ENCODE data around the gene RMND5A. TPM values are rescaled to one million over a fixed set of nuclear protein-coding genes. Genes with fewer than 3 reads are reported as not detected.
"Not testable (repeated sequence)": the region's sequence is repeated elsewhere in the genome, so short reads cannot be mapped to it uniquely, and the experiment has no call there.

The RMND5A gene
- total and polyA plus RNA-seq, 5 donors from 2014 or later, result 13.5 to 27.6 (median 15.8) TPM

DNA sequence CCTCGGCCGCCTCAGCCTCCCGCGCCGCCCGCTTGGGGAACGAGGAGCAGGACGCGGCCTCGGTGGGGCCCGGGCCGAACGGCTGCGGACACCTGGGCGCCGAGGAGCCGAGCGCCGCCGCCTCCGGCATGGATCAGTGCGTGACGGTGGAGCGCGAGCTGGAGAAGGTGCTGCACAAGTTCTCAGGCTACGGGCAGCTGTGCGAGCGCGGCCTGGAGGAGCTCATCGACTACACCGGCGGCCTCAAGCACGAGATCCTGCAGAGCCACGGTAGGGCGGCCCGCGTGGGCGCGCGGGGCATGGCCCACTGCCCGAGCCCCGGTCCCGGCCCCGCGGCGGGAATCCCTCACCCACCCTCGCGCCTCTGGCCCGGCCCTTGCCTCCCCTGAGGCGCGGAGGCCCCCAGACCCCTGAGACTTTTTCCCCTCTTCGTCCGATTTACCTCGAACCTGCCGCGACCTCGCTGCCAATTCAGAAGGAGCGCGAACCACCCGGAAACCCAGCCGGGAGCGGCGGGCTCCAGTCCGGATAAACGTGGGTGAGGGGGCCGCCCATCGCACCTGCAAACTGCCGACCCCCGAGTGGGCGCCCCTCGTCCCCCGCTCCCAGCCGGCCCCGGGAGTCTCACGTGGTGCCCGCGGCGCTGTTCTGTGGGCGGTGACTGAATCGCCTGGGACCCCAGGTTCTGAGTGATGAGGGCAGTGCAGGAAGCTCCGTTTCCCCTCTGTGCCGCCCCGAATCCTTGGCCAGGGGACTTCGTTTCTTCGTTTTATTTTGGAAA is 639 bp downstream of the RMND5A start:
- not testable (repeated sequence) for H3K9me3 ChIP-seq (ENCODE audit: control insufficient read depth in 2 of 2, low read length in 2 of 2); H3K36me3 ChIP-seq (ENCODE audit: control insufficient read depth, insufficient read depth, low read length); H3K27me3 ChIP-seq (ENCODE audit: control insufficient read depth, insufficient read depth, low read length); H3K27ac Mint-ChIP-seq; H3K9me3 Mint-ChIP-seq; H3K4me1 ChIP-seq (ENCODE audit: control insufficient read depth, insufficient read depth, low read length, poor library complexity, severe bottlenecking); H3K27me3 Mint-ChIP-seq; H3K36me3 Mint-ChIP-seq
- peak overlapping the region; percentile 77 for H3K27ac ChIP-seq (ENCODE audit: insufficient read depth, low read length, poor library complexity, severe bottlenecking)
- peak overlapping the region; percentile 88 to 94 (median 90) for H3K4me3 Mint-ChIP-seq
- ATAC-seq (ENCODE audit: low read depth in 2 of 2) (peak; percentile 17 to 26), DNase-seq (peak in 2 of 3 donors; percentile 35 to 60)
- peak overlapping the region; percentile 85 for H3K4me3 ChIP-seq (ENCODE audit: low read depth, low read length)
- peaks cover 0 to 11% (median 5%) of the 10 kb centered on the region in 4 donors for H3K4me1 Mint-ChIP-seq

DNA sequence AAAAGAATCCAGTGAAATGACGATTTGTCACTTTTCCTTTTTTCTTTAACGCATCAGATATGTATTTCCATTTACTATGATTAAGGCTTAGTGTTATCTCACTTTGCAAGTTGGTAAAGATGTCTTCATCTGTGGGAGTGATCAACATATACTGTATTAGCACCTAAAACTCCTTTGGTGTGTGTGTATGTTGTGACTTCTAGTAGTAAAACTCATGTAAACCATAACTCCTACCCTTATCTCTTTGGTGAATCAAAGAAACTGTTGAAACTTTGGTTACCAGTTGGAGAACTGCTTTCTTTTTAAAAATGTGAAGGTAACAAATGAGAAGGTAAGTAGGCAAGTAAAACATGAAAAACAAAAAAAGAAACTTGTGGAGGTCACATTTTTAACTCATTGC is 5.6 kb downstream of the RMND5A start:
- not testable (repeated sequence) for ATAC-seq (ENCODE audit: low read depth in 2 of 2); H3K27ac Mint-ChIP-seq; DNase-seq; H3K9me3 Mint-ChIP-seq; H3K4me3 Mint-ChIP-seq; H3K27me3 ChIP-seq (ENCODE audit: control insufficient read depth, insufficient read depth, low read length); H3K9me3 ChIP-seq (ENCODE audit: control insufficient read depth in 2 of 2, low read length in 2 of 2); H3K36me3 ChIP-seq (ENCODE audit: control insufficient read depth, insufficient read depth, low read length); H3K4me1 ChIP-seq (ENCODE audit: control insufficient read depth, insufficient read depth, low read length, poor library complexity, severe bottlenecking); H3K27me3 Mint-ChIP-seq; H3K4me3 ChIP-seq (ENCODE audit: low read depth, low read length); H3K36me3 Mint-ChIP-seq; H3K27ac ChIP-seq (ENCODE audit: insufficient read depth, low read length, poor library complexity, severe bottlenecking)
- H3K4me1 Mint-ChIP-seq, result peaks cover 6 to 11% (median 6%) of the 10 kb centered on the region in 4 donors

DNA sequence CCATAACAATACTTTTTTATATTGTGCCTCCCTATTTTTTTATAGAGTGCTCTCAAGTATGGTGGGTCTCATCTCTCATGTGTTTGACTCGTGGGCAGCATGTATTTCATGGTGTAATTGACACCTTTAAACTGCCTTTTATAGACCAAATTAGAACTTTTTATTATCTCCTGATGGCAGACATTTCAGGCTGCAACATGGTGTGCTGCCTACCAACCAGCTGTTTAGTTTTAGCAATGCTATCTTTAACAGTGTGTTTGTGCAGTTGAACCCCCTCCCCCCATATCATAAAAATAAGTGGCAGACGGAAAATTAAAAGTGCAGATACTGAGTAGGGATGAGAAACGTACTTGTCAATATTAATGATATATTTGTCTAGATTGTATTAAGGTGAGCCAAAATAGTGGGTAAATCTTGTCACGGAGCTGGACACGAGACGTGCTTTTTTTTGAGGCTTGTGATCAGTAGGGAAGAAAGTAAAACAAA is 12.0 kb downstream of the RMND5A start:
- not testable (repeated sequence) for H3K27me3 Mint-ChIP-seq; DNase-seq; H3K9me3 ChIP-seq (ENCODE audit: control insufficient read depth in 2 of 2, low read length in 2 of 2); ATAC-seq (ENCODE audit: low read depth in 2 of 2); H3K27ac Mint-ChIP-seq; H3K9me3 Mint-ChIP-seq; H3K4me1 ChIP-seq (ENCODE audit: control insufficient read depth, insufficient read depth, low read length, poor library complexity, severe bottlenecking); H3K27ac ChIP-seq (ENCODE audit: insufficient read depth, low read length, poor library complexity, severe bottlenecking); H3K36me3 Mint-ChIP-seq; H3K27me3 ChIP-seq (ENCODE audit: control insufficient read depth, insufficient read depth, low read length); H3K4me1 Mint-ChIP-seq; H3K4me3 Mint-ChIP-seq; H3K36me3 ChIP-seq (ENCODE audit: control insufficient read depth, insufficient read depth, low read length); H3K4me3 ChIP-seq (ENCODE audit: low read depth, low read length)

DNA sequence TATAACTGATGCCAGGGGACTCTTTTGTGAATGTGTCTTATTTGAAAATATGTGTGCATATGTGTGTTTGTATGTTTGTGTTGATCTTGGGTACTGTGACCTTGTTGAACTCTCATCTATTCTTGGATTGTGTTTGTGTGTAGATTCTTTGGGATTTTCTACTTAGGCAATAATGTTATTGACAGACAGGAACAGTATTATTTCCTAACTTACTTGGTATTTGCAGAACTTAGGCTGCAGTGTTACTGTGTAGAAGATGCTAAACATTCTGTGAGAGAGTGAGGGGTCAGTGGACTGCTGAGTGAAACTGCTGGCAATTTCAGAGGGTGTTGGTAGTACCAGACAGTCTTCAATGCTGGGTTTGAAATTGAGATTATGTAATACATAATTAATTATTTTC is 12.7 kb downstream of the RMND5A start:
- DNase-seq; H3K4me3 Mint-ChIP-seq; H3K36me3 ChIP-seq (ENCODE audit: control insufficient read depth, insufficient read depth, low read length); H3K9me3 ChIP-seq (ENCODE audit: control insufficient read depth in 2 of 2, low read length in 2 of 2); ATAC-seq (ENCODE audit: low read depth in 2 of 2); H3K27ac Mint-ChIP-seq; H3K4me3 ChIP-seq (ENCODE audit: low read depth, low read length); H3K4me1 Mint-ChIP-seq; H3K27me3 Mint-ChIP-seq; H3K9me3 Mint-ChIP-seq; H3K36me3 Mint-ChIP-seq; H3K27me3 ChIP-seq (ENCODE audit: control insufficient read depth, insufficient read depth, low read length); H3K4me1 ChIP-seq (ENCODE audit: control insufficient read depth, insufficient read depth, low read length, poor library complexity, severe bottlenecking); H3K27ac ChIP-seq (ENCODE audit: insufficient read depth, low read length, poor library complexity, severe bottlenecking): not testable (repeated sequence)

DNA sequence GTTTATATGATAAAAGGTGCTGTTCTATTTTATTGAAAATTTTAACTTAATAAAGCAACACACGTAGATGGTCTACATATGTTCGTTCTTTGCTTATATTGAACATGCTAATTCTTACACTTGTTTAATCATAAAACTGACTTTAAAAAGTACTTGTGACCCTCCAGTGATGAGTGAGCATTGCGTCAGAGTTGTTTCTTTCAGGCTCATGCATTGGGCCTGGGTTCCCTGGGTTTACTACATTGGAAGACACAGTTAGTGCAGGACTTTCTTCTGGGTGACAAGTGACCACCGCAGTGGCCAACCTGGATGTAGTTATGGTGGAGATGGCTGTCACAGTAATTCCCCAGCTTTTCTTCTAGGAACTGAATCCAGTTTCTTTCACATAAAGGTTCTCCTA is 13.4 kb downstream of the RMND5A start:
- H3K27ac Mint-ChIP-seq; H3K4me1 Mint-ChIP-seq; H3K36me3 ChIP-seq (ENCODE audit: control insufficient read depth, insufficient read depth, low read length); H3K36me3 Mint-ChIP-seq; H3K9me3 ChIP-seq (ENCODE audit: control insufficient read depth in 2 of 2, low read length in 2 of 2); H3K27ac ChIP-seq (ENCODE audit: insufficient read depth, low read length, poor library complexity, severe bottlenecking); DNase-seq; H3K27me3 ChIP-seq (ENCODE audit: control insufficient read depth, insufficient read depth, low read length); H3K9me3 Mint-ChIP-seq; H3K4me3 Mint-ChIP-seq; H3K4me1 ChIP-seq (ENCODE audit: control insufficient read depth, insufficient read depth, low read length, poor library complexity, severe bottlenecking); H3K27me3 Mint-ChIP-seq; H3K4me3 ChIP-seq (ENCODE audit: low read depth, low read length); ATAC-seq (ENCODE audit: low read depth in 2 of 2): not testable (repeated sequence)

DNA sequence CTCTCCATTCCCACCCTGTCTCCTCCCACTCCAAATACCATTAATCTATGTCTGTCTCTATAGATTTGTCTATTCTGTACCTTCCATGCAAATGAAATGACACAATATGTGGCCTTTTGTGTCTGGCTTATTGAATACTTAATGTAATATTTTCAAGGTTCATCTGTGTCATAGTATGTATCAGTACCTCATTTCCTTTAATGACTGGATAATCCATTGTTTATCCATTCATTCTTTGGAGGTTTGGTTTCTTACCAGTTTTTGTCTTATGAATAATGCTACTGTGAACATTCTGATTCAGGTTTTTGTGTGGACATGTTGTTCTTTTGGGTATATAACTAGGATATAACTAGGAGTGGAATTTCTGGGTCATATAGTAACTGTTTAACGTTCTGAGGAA is 14.8 kb downstream of the RMND5A start:
- DNase-seq; H3K4me1 Mint-ChIP-seq; H3K36me3 ChIP-seq (ENCODE audit: control insufficient read depth, insufficient read depth, low read length); H3K27me3 ChIP-seq (ENCODE audit: control insufficient read depth, insufficient read depth, low read length); H3K27ac ChIP-seq (ENCODE audit: insufficient read depth, low read length, poor library complexity, severe bottlenecking); ATAC-seq (ENCODE audit: low read depth in 2 of 2); H3K27ac Mint-ChIP-seq; H3K4me3 Mint-ChIP-seq; H3K9me3 Mint-ChIP-seq; H3K4me3 ChIP-seq (ENCODE audit: low read depth, low read length); H3K9me3 ChIP-seq (ENCODE audit: control insufficient read depth in 2 of 2, low read length in 2 of 2); H3K27me3 Mint-ChIP-seq; H3K4me1 ChIP-seq (ENCODE audit: control insufficient read depth, insufficient read depth, low read length, poor library complexity, severe bottlenecking); H3K36me3 Mint-ChIP-seq: not testable (repeated sequence)

DNA sequence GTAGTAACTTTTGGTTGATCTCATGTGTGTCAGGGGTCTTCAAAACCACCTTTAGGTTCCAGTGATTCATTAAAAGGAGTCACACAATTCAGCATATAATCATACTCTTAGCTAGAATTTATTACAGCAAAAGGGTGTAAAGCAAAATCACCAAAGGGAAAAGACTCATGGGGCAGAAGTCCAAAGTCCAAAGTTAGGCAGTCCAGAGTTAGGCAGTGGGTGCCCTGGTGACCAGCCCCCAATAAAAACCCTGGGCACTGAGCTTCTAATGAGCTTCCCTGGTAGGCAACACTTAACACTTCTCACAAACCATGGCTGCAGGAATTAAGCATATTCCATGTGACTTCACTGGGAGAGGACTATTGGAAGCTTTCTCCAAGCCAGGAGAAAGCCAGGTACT is 19.4 kb downstream of the RMND5A start:
- not testable (repeated sequence) for H3K27ac ChIP-seq (ENCODE audit: insufficient read depth, low read length, poor library complexity, severe bottlenecking); H3K36me3 Mint-ChIP-seq; H3K27me3 Mint-ChIP-seq; H3K4me3 ChIP-seq (ENCODE audit: low read depth, low read length); ATAC-seq (ENCODE audit: low read depth in 2 of 2); H3K27me3 ChIP-seq (ENCODE audit: control insufficient read depth, insufficient read depth, low read length); H3K9me3 ChIP-seq (ENCODE audit: control insufficient read depth in 2 of 2, low read length in 2 of 2); DNase-seq; H3K4me1 ChIP-seq (ENCODE audit: control insufficient read depth, insufficient read depth, low read length, poor library complexity, severe bottlenecking); H3K27ac Mint-ChIP-seq; H3K4me3 Mint-ChIP-seq; H3K9me3 Mint-ChIP-seq
- H3K36me3 ChIP-seq (ENCODE audit: control insufficient read depth, insufficient read depth, low read length), result peaks cover 12% of the 10 kb centered on the region
- peaks cover 5 to 16% (median 9%) of the 10 kb centered on the region in 4 donors for H3K4me1 Mint-ChIP-seq

DNA sequence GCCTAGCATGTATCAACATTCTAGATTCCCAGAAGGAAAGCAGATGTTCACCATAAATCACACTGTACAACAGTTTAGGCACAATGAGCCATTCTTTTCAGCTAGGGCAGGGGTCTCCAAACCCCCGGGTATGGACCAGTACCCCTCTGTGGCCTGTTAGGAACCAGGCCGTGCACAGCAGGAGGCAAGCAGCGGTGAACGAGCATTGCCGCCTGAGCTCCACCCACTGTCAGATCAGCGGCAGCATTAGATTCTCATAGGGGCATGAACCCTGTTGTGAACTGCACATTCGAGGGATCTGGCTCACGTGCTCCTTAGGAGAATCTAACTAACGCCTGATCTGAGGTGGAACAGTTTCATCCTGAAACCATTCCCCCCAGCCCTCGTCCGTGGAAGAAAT is 19.8 kb downstream of the RMND5A start:
- ATAC-seq (ENCODE audit: low read depth in 2 of 2); H3K9me3 ChIP-seq (ENCODE audit: control insufficient read depth in 2 of 2, low read length in 2 of 2); H3K4me3 Mint-ChIP-seq; H3K27me3 Mint-ChIP-seq; H3K4me1 ChIP-seq (ENCODE audit: control insufficient read depth, insufficient read depth, low read length, poor library complexity, severe bottlenecking); H3K27ac Mint-ChIP-seq; H3K9me3 Mint-ChIP-seq; H3K27ac ChIP-seq (ENCODE audit: insufficient read depth, low read length, poor library complexity, severe bottlenecking); H3K36me3 Mint-ChIP-seq; DNase-seq; H3K4me3 ChIP-seq (ENCODE audit: low read depth, low read length); H3K27me3 ChIP-seq (ENCODE audit: control insufficient read depth, insufficient read depth, low read length): not testable (repeated sequence)
- peaks cover 15% of the 10 kb centered on the region for H3K36me3 ChIP-seq (ENCODE audit: control insufficient read depth, insufficient read depth, low read length)
- H3K4me1 Mint-ChIP-seq, result peaks cover 5 to 19% (median 9%) of the 10 kb centered on the region in 4 donors

Measured in CD4-positive, CD25-positive, alpha-beta regulatory T cell (primary cell).